Brain microvascular endothelial cell (primary cell): Measurements from ENCODE around the gene FYCO1.

Experiments
- DNase-seq: peaks from one replicate; pipeline ENCODE4 v3.0.0-alpha.2; 2020
- H3K27ac ChIP-seq: fragments of 250-450 bp; sonication (Bioruptor Pico); 2 replicates; pipeline ENCODE4 v1.5.1; 2020; ENCODE audit warnings: mild to moderate bottlenecking, moderate library complexity
- H3K27me3 ChIP-seq: fragments of 250-450 bp; sonication (Bioruptor Pico); replicated peaks from 2 replicates; pipeline ENCODE4 v1.5.1; 2020; ENCODE audit warnings: mild to moderate bottlenecking
- H3K36me3 ChIP-seq: fragments of 250-450 bp; sonication (Bioruptor Pico); replicated peaks from 2 replicates; pipeline ENCODE4 v1.5.1; 2020; ENCODE audit warnings: mild to moderate bottlenecking
- H3K4me3 ChIP-seq: 2 replicates; pipeline ENCODE4 v1.5.1; 2011; ENCODE audit warnings: low read depth, mild to moderate bottlenecking, control low read depth, low read length, moderate library complexity
- in situ Hi-C: cut with HindIII; loops from 2 replicates; pipeline ENCODE4 v1.10.0; 2017; ENCODE audit warnings: low sequenced_read_pairs, low pct_ligation_motif_present
- TF ChIP-seq, protein P1 (sequence below): IDR thresholded peaks from 2 replicates; pipeline ENCODE4 v1.5.1; 2011; ENCODE audit warnings: low read depth, mild to moderate bottlenecking, moderate library complexity, low read length, control low read depth, inconsistent platforms; ENCODE audit errors: missing control alignments

FYCO1 gene

DNA sequence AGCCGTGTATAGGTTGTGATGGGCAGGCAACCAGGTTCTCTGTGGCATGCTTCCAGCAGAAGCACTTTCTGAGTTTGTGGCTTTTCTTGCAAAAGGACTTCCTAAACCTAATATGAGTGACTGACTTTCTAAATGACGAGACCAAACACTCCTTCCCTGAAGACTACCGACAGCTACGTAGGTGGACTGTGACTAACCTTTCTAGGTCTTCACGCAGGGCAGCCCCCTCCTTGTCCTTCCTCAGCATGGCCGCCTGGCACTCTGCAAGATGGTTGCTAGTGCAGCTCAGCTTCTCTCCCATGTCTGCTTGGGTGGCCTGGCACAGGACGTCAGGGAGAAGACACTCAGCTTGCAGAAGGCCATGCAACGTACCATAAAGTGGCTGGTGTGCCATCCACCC lies 31.5 kb downstream of the FYCO1 start:
- TF ChIP-seq, protein P1, sequence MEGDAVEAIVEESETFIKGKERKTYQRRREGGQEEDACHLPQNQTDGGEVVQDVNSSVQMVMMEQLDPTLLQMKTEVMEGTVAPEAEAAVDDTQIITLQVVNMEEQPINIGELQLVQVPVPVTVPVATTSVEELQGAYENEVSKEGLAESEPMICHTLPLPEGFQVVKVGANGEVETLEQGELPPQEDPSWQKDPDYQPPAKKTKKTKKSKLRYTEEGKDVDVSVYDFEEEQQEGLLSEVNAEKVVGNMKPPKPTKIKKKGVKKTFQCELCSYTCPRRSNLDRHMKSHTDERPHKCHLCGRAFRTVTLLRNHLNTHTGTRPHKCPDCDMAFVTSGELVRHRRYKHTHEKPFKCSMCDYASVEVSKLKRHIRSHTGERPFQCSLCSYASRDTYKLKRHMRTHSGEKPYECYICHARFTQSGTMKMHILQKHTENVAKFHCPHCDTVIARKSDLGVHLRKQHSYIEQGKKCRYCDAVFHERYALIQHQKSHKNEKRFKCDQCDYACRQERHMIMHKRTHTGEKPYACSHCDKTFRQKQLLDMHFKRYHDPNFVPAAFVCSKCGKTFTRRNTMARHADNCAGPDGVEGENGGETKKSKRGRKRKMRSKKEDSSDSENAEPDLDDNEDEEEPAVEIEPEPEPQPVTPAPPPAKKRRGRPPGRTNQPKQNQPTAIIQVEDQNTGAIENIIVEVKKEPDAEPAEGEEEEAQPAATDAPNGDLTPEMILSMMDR, result no peak
- Histone ChIP-seq H3K27ac (no peak overlapping the region), H3K36me3 (peaks cover 50% of the 10 kb centered on the region), H3K27me3 (no peaks in the 10 kb centered on the region), H3K4me3 (no peak overlapping the region)
- no peak for DNase-seq
- in situ Hi-C loops, result no loop called here

DNA sequence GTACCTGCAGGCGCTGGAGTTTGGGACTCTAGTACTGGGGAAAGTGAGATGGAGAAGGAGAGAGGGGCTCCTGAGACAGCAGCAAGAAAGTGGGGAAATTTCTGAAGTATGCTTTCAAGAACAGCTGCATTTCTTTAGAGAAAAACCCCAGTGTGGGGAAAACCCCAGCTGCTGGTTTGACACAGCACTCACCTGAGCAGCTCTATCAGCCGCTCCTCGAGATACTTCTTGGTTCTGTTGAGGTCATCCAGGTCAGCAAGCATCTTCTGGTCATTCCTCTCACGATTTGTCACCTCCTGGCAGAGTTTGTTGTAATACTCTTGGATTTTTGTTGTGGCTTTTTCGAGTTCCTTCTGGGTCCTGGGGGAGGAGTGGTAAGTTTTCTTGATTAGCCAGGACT lies 33.6 kb downstream of the FYCO1 start:
- Histone ChIP-seq H3K27me3 (no peaks in the 10 kb centered on the region), H3K27ac (no peak overlapping the region), H3K36me3 (peaks cover 44% of the 10 kb centered on the region), H3K4me3 (no peak overlapping the region)
- TF ChIP-seq, protein P1, result no peak
- in situ Hi-C loops, result no loop called here
- DNase-seq, result no peak

DNA sequence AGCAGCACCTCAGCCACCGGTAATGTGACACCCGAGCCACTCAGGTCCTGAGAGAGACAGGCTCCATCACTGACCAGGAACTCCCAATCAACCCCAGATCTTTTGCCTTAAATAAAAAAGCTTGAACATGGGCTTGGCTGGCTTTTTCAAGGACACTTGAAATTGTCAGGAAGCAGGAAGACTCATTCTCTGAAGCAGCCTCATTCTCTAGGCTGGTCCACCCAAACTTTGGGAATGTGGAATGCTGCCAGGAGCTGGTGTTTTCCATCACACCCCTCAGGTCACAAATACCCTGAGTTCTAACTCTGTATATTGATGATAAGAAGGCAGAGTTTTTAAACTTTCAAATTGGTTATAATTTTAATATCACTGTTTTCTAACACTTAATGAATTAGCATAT lies 35.3 kb downstream of the FYCO1 start:
- TF ChIP-seq, protein P1, result no peak
- Histone ChIP-seq H3K36me3 (peaks cover 34% of the 10 kb centered on the region), H3K4me3 (no peak overlapping the region), H3K27ac (no peak overlapping the region), H3K27me3 (no peaks in the 10 kb centered on the region)
- in situ Hi-C loops, result no loop called here
- DNase-seq, result no peak

DNA sequence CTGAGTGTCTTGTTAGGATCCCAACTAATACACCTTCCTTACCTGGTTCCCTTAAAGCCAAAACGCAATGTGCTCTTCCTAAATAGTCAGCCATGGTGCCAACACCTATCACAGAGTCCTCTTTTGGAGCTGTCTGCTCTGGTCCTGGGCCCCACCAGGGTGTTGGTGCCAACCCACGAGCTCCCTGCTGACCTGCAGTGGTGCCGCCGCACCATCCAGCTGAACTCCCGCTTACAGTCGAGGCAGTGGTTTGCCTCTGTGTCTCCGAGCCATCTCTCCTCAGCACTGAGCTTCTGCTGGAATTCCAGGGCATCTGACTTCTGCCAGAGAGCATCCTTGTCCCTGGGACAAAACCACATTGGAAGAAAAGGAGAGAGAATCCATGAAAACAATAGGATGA lies 36.4 kb downstream of the FYCO1 start:
- TF ChIP-seq, protein P1, result no peak
- Histone ChIP-seq H3K27ac (no peak overlapping the region), H3K36me3 (peaks cover 36% of the 10 kb centered on the region), H3K4me3 (no peak overlapping the region), H3K27me3 (no peaks in the 10 kb centered on the region)
- DNase-seq, result no peak
- in situ Hi-C loops, result no loop called here

DNA sequence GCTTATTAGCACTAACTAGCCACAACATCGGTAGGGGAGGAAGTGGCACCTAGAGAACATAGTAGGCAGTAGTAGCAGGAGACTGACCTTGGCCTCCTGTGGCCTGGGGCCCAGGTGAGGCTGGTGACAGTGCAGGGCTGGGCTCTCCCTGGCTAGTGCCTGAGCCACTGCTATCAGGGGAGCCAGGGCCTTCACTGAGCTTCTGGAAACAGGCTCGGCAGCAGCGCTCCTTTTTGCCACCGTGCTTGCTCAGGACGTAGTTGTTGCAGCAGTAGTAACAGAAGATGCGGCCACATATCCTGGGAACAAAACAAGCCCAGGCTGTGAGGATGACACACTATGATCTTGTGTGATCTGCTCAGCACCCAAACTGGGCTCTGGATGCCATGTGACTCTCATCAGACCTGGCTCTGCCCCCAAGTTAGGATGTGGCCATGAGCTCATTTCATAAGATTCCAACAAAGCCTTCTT lies 37.3 kb downstream of the FYCO1 start:
- Histone ChIP-seq H3K27ac (no peak overlapping the region), H3K27me3 (no peaks in the 10 kb centered on the region), H3K36me3 (peaks cover 35% of the 10 kb centered on the region), H3K4me3 (no peak overlapping the region)
- TF ChIP-seq, protein P1, result no peak
- in situ Hi-C loops, result no loop called here
- DNase-seq, result no peak

DNA sequence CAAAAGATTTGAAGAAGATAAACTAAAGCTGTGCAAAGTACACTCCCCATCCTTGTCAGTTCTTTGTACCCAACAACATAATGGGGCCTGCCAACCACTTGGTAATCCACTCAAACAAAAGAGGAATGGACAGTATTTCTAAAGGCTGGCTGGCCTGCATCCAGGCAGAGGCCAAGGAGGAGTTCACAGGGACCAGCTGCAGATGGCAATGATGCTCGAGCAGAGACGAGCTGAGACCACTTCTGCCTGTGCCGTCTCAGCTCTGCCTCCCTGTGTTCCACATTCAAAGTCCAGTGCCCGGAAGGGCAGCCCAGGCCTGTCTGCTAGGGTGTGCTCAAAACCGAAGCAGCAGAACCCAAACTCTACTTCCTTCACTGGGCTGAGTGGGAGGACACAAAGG lies 38.0 kb downstream of the FYCO1 start:
- no peak overlapping the region for H3K4me3 ChIP-seq
- DNase-seq, result no peak
- TF ChIP-seq, protein P1, result no peak
- H3K27me3 ChIP-seq, result no peaks in the 10 kb centered on the region
- peaks cover 35% of the 10 kb centered on the region for H3K36me3 ChIP-seq
- in situ Hi-C loops, result no loop called here
- no peak overlapping the region for H3K27ac ChIP-seq
